ENCODE data around the gene PDZK1IP1.
"Not testable (repeated sequence)": the region's sequence is repeated elsewhere in the genome, so short reads cannot be mapped to it uniquely, and the experiment has no call there.

Gene PDZK1IP1

DNA sequence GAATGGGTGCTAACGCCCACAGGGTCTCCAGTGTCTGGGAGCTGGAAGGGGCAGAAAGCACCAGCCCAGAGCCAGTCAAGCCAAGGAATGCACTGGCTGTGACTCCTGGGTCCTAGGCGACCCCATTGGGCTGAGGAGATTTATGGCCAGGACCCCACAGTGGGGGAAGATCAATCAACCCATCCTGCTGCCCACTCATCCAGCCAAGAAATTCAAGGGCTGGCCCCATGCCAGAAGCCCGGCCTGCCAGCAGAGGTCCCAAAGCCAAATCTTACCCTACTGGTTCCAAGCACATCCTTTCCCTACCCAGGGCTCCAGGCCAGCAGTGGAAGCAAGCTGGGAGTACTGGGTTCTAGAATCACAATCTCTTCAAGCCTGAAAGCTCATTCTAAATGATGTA lies 6.8 kb upstream of the PDZK1IP1 start:
- no peak for DNase-seq (ENCODE audit: low read depth)

- DNase-seq (ENCODE audit: low read depth): not testable (repeated sequence)
These were observed 6.1 kb upstream of the PDZK1IP1 start for GRCh38 chr1:47195981-47196380.

DNA sequence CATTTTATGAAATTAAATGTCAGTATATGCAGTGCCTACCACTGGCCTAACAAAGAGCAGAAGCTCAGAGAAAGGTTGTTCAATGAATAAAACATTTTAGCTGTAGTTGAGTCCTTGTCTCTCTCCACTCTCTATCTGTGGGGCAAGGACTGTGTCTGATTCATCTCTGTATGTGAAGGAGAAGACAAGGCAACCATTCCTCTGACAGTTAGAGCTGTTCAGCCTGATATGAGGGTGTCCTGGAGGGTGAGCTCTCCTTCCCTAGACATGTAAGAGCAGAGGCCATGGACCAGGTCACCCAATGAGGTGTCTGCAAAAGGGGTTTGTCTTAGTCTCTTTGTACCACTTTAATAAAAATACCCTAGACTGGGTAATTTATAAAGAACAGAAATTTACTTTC lies 4.5 kb upstream of the PDZK1IP1 start:
- DNase-seq (ENCODE audit: low read depth): no peak

DNA sequence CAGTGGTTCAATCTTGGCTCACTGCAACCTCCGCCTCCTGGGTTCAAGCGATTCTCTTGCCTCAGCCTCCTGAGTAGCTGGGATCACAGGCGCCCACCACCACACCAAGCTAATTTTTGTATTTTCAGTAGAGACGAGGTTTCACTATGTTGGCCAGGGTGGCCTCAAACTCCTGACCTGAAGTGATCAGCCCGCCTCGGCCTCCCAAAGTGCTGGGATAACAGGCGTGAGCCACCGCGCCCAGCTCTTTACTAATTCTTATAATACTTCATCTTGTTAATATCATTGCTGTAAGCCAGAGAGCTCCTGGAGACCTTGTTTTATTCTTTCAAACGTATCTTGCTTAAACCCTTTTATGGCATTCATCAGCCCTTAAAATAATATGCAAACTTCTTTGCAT lies 3.7 kb upstream of the PDZK1IP1 start:
- not testable (repeated sequence) for DNase-seq (ENCODE audit: low read depth)

- peak; percentile 40 for DNase-seq (ENCODE audit: low read depth)
These were observed 2.9 kb upstream of the PDZK1IP1 start for GRCh38 chr1:47192458-47193384.

DNA sequence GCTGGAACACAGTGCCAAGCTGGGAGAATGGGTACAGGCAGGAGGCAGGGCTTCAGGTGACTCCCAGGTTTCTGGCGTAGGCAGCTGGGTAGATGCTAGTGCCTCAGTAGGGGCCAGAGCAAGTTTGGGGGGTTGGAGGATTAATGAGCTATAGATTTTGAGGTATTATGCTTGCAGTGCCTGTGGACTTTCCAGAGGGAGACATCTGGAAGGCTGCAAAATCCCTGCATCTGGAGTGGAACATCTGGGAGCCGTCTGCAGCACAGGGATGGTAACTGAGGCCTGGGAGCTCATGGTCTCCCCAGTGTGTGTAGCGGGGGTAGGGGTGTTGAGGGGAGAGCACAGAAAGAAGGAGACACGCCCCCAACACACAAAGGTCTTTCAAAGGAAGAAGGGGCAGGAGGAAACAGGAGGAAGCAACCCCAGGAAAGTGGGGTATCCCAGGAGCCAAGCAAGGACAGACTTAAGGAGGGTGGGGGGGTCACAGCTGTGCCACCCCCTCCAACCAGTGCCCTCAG lies 2.2 kb upstream of the PDZK1IP1 start:
- no peak for DNase-seq (ENCODE audit: low read depth)

DNA sequence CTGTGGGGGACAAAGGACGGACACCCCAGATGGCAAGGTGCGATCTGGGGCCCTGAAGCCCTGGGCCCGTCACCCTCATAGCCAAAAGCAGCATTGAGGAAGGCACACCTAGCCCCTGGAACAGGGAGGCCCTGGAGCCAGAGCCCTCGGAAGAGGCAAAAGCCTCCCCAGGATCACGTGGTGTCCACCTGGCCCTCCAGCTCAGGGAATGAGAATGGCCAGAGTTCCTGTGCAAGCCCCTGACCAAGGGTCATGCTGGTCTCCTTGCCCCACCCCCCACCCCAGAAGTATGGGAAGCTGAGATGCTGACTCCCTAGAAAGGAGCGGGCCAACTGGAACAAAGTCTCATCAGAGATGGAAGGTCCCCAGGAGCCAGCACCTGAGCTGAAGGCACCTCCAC lies 1.0 kb upstream of the PDZK1IP1 start:
- no peak for DNase-seq (ENCODE audit: low read depth)

DNA sequence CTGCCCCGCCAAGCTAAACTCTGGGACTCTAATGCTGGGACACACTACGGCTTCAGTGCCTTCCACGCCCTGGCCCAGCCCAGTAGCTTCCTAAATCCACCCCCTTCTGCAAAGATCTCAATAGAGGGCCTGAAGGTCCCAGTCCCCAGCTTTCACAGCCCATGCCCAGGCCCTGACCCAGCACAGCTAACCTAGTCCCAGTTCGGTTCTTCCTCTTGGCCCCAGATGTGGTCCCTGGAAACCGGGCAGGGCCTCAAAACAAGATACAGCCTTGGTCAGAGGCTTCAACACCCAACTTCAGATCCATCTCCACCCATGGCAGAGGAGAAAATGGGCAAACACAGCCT lies 646 bp upstream of the PDZK1IP1 start:
- no peak for DNase-seq (ENCODE audit: low read depth)

DNA sequence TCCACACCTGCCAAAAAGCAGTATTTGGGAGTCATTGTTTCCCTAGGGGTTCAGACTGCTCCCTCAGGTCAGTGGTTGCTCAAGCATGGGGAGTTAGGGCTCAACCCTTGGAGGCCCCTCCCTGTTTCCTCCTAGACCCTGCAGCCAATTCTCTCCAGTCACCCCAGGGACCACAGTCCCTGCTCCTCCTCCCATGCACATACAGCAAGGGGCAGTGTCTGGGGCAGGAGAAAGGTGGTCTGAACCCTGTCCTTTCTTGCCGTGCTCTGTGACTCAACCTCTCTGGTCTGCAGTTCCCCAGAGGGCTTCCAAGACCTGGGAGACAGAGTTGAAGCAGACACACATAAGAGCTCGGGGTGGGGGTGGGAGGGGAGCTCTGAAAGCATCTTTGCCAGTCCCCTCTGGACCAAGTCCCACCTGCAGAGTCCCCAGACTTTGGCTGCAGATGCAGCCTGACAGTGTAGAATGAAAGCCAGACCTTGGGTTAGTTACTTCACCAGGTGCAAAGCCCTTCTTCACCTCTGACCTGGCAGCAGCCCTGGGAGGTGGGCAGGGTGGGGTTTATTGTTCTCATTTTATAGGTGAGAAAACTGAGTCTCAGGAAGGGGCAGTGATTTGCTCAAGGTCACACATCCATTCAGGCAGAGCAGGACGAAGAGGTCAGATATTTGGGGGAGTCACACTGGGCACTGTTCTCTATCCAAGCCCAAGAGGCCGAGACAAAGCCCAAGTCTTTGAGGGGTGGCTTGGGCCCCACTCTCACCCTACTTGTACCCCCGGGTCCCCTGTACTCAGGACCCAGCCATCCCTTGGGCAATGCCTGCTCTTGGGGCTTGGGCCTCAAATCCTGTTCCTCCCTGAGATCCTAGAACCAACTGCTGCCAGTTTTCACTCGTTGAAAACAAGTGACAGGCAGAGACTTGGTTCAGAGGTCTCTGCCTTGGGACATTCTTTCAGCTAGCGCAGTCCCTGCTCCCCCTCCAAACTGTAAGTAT lies 748 bp downstream of the PDZK1IP1 start:
- no peak for DNase-seq (ENCODE audit: low read depth)

DNA sequence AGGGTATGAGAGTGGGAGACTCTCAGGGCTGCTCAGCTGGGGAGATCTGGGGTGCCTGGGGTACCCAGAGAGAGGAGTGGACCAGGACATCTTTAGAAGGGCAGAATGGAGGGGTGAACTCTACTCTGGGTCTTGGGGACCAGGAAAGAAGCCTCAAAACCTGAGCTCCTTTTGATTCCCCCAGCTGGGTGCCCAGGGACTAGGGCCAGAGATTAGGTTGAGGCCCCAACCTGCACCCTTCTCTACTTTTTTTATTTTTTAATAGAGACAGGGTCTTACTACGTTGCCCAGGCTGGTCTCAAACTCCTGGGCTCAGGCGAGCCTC lies 1.9 kb downstream of the PDZK1IP1 start:
- no peak for DNase-seq (ENCODE audit: low read depth)

DNA sequence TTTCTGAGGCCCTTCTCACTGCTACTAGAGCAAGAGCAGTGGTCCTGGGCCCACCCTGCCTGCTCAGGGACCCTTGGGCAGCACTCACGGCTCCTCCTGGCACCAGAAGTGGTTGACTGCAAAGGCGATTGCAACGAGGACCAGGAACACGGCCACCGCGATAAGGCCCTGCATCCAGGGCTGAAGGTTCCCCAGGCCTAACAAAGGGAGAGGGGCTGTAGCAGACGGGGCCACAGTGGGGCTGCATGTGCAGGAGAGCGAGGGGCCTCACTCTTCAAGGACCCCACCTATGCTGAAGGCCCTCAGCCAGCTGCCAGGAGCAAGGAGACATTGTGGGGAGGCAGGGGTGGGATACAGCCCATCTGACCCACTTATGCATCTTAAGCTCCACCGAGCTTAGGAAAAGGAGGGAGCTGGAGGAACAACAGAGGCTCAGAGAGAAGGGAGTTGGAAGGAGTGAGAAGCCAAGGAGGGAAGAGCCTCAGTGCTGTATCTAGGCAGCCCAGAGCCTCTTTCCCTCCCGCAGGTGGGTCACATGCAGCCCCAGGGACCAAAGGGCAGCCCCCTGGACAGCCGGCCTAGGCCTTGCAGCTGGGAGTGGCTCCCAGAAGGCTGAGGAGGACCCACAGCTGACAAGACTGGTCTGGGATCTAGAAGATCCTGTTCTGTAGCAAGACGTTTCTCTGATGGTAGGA lies 2.5 kb downstream of the PDZK1IP1 start:
- no peak for DNase-seq (ENCODE audit: low read depth)

- no peak for DNase-seq (ENCODE audit: low read depth)
These were observed 3.3 kb downstream of the PDZK1IP1 start for GRCh38 chr1:47186267-47187185.

GRCh38 chr1:47184822-47185677 lies 4.8 kb downstream of the PDZK1IP1 start:
- DNase-seq (ENCODE audit: low read depth): no peak

DNA sequence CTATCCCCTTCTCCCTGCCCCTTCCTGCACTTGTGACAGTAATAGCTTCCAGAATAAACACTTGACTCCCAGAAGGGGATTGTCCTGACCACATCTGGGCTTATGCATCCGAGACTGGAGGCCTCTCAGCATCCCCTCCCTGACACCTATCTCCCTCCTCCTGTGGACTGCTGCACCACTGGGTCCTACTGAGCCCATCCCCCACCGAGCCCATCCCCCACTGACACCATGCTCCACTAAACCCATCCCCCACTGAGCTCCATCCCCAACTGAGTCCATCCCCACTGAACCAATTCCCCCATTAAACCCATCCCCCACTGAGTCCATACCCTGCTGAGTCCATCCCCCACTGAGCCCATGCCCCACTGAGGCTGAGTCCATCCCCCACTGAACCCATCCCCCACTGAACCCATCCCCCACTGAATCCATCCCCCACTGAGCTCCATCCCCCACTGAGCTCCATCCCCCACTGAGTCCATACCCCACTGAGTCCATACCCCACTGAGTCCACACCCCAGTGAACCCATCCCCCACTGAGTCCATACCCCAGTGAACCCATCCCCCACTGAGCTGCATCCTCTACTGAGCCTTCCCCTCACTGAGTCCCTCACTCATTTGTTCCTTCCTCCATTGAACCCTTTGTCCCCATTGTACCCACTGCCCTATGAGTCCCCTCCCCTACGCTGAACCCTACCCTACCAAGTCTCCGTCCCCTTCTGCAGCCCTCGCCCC lies 5.6 kb downstream of the PDZK1IP1 start:
- no peak for DNase-seq (ENCODE audit: low read depth)

DNA sequence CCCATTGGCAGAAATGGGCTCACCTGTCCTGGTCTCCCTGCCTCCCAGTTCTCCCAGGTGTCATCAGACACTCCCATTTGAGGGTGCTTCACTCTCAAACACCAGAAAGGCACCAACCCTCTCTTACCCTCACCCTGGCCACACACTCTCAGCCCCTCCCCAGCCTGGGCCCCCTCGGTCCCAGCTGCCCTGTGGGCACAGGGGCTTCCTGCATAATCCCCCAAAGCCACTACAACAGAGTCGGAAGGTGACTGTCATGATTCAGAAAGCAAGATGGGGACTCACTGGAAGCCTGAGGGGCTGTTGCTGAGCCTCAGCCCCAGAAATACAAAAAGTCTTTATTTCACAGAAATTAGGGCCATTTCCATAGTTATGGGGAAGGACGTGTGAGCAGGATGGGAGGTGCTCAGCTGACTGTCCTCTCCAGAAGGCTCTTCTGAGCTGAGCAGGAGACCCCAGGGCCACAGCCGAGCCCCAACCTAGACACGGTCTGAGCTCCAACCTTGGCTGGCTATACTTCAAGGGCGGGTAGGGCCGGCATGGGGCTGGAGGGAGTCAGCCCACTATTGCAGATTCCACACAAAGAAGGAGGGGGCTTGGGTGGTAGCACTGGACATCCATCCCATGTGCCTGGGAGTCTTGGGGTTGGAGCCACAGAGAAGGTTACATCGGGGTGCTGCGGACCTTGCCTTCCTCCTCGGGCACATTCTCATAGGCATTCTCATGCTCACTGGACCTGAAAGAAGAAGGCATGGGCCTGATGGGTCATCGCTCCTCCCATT lies 6.3 kb downstream of the PDZK1IP1 start:
- no peak for DNase-seq (ENCODE audit: low read depth)

DNA sequence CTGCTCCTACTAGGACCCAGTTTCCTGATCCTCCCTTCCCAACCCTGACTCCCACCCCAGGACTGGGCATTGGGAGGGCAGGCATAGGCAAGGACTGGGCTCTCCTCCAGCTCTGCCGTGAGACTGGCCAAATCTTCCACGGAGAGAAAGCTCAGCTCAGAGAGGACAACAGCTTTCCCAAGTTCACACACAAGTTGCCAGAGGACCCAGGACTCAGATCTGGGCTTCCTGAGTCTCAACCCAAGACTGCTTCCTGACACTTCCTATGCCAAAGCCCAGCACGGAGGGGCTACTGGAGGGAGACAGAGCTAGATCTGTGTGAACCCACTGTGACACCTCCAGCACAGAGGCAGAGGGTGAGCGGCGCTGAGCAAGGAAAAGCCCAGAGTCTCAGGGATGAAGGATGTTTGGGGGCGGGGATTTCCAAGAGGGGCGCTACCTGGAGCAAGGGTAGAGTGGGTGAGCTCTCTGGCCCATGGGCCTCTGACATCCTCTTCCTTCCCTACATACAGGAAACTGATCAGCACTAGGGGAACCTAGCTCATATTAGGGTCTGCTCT lies 7.1 kb downstream of the PDZK1IP1 start:
- no peak for DNase-seq (ENCODE audit: low read depth)

DNA sequence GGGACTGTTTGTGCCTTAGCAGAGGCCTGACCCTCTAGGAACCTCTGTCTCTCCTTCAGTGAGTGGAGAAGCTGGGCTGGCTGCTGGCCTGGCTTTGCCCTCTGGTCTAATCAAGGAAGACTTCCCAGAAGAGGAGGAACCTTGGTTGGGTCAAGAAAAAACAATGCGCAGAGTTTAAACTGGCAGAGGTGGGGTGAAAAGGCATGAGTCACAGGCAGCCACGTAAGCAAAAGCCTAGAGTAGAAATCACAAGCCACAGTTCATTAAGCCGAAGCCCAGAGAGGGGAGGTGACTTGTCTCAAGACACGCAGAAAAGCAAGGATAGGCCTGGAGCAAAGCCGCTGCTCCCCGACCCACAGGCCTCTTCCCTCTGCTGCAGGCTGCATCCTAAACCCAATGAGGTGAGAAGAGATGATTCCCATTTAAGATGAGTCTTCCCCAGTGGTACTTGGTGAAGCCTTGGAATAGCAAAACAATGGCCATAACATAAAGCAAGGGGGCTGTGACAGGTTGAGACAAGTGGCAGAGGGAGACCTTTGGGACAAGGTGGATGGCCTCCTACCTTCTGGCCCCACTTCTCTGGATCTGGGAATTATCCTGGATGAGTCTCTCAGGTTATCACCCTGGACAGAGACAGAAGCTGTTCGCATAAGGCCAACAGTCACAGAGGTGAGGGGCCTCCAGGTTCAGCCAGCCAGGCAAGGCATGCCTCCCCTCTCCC lies 7.7 kb downstream of the PDZK1IP1 start:
- DNase-seq (ENCODE audit: low read depth): no peak
